ENCODE measurements around the gene BBS10. TPM values are rescaled to one million over a fixed set of nuclear protein-coding genes. Genes with fewer than 3 reads are reported as not detected.
"Not testable (repeated sequence)": the region's sequence is repeated elsewhere in the genome, so short reads cannot be mapped to it uniquely, and the experiment has no call there.

Gene BBS10
- total RNA-seq, 4 donors from 2014 or later = 7.8 to 14.0 (median 9.6) TPM

DNA sequence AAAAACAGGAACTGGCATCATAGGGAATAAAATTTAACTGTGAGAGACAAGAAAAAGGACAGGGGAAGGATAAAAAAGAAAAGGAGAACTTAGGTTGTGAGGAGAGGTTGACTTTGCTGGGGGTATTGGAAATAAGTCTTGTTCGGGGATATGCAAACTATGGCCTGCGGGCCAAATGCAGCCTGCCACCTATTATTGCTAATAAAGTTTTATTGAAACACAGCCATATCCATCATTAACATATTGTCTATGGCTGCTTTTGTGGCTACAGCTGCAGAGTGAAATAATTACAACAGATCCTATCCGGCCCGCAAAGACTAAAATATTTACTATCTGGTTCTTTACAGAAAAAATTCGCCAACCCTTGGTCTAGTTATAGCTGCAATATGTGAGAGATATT, 18.6 kb downstream of the BBS10 start:
- DNase-seq (ENCODE audit: low spot score in 2 of 2) = no peak
- no peak overlapping the region for H3K4me3 ChIP-seq (ENCODE audit: low read depth, poor library complexity, severe bottlenecking)
- intact Hi-C loops (cut with DNase I; ENCODE audit: low total_unique reads) = loop anchor here (5.0 kb wide), 1 partner anchor 1393 kb away; no protein-coding TSS in a partner anchor
- TF ChIP-seq, protein P1, sequence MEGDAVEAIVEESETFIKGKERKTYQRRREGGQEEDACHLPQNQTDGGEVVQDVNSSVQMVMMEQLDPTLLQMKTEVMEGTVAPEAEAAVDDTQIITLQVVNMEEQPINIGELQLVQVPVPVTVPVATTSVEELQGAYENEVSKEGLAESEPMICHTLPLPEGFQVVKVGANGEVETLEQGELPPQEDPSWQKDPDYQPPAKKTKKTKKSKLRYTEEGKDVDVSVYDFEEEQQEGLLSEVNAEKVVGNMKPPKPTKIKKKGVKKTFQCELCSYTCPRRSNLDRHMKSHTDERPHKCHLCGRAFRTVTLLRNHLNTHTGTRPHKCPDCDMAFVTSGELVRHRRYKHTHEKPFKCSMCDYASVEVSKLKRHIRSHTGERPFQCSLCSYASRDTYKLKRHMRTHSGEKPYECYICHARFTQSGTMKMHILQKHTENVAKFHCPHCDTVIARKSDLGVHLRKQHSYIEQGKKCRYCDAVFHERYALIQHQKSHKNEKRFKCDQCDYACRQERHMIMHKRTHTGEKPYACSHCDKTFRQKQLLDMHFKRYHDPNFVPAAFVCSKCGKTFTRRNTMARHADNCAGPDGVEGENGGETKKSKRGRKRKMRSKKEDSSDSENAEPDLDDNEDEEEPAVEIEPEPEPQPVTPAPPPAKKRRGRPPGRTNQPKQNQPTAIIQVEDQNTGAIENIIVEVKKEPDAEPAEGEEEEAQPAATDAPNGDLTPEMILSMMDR (IDR thresholded peaks at IDR 0.05) = no peak
- no peak for TF ChIP-seq POLR2A (IDR thresholded peaks at IDR 0.05)
- 96% methylated on average over 5 of the region's 5 CpGs for WGBS, 2 donors

DNA sequence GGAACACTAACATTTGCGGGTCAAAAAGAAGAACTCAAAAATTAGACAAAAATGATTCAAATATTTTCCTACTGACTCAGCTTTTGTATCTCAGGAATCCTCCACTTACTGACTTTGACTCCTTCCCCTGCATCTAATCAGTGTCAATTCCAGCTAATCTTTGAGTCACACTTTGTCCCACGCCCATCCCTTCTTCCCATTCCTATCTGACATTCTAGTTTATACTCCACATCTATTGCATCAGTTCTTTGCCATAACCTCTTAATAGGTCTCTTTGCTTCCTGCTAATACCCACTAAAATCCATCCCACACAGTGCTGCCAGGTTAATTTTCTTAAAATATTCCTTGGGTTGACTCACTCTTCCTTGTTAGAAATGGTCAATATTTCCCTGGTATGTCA, 19.1 kb downstream of the BBS10 start:
- 78 to 85% methylated on average over 2 of the region's 2 CpGs for WGBS, 2 donors
- no peak for DNase-seq (ENCODE audit: low spot score in 2 of 2)
- TF ChIP-seq, protein P1 (IDR thresholded peaks at IDR 0.05) = no peak
- no peak for TF ChIP-seq POLR2A (IDR thresholded peaks at IDR 0.05)
- H3K4me3 ChIP-seq (ENCODE audit: low read depth, poor library complexity, severe bottlenecking) = no peak overlapping the region
- intact Hi-C loops (cut with DNase I; ENCODE audit: low total_unique reads) = loop anchor here (5.0 kb wide), 1 partner anchor 1393 kb away; no protein-coding TSS in a partner anchor

- H3K4me3 ChIP-seq (ENCODE audit: low read depth, poor library complexity, severe bottlenecking); DNase-seq (ENCODE audit: low spot score in 2 of 2); intact Hi-C loops (cut with DNase I; ENCODE audit: low total_unique reads): not testable (repeated sequence)
- whole genome bisulfite sequencing, 2 donors = 63 to 71% methylated on average over 29 to 30 of the region's 32 CpGs
Observed at GRCh38 chr12:76319595-76320319, 28.5 kb downstream of the BBS10 start.

DNA sequence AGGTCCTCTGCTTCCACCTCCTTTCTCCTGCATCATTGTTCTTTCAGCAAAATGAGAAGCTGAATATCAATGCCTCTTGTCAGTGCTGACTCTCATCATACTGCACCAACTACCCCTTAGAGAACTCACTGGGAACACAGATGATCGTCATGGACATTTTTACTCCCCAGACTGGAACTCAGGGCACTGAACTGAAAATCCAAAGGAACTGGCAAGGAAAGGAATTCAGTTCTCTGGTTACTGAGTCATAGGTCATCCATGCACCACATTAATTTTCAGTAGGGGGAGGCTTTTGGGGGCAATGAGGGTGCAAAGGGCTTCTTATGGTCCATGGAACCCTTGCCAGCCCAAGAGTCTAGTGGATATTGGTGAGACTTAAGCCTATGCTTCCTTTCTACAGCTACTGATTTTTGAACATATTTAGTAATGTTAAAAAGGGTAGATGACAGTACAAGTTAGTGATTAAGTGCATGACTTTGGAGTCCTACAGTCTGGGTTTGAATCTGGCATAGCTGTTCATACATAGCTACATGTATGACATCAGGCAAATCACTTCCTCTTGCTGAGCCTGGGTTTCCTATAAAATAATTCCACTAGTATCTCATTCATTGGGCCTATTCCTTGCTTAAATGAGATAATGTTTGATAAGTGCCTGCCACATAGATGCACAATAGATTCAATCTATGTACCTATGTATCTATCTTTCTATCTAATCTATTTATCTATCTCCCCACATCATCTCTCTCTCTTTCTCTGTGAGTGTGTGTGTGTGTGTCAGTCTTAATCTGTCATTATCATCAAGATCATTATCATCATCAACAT, 29.2 kb downstream of the BBS10 start:
- whole genome bisulfite sequencing, 2 donors = 83 to 100% methylated on average over 1 of the region's 1 CpG
- intact Hi-C loops (cut with DNase I; ENCODE audit: low total_unique reads) = no loop called here
- TF ChIP-seq, protein P1 (IDR thresholded peaks at IDR 0.05) = no peak
- TF ChIP-seq POLR2A (IDR thresholded peaks at IDR 0.05) = no peak
- no peak for DNase-seq (ENCODE audit: low spot score in 2 of 2)
- no peak overlapping the region for H3K4me3 ChIP-seq (ENCODE audit: low read depth, poor library complexity, severe bottlenecking)

DNA sequence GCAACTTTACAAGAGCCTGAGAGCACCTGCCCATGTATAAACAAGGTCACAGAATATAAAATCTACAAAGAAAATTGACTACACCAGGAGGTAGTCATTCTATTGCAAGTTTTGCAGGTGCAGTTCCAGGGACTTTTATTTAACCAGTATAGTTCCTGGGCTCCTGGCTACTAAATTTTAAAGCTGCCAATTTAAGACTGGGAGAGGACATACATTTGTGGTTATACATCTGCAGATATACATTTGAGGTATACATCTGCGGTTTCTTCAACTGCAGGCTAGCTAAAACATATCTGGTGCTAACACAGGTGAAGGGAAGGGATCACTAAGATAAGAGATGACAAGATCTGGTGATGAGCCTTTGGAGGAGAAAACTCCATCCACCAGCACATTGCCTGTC, 30.2 kb downstream of the BBS10 start:
- DNase-seq (ENCODE audit: low spot score in 2 of 2) = no peak
- H3K4me3 ChIP-seq (ENCODE audit: low read depth, poor library complexity, severe bottlenecking) = no peak overlapping the region
- TF ChIP-seq, protein P1 (IDR thresholded peaks at IDR 0.05) = no peak
- TF ChIP-seq POLR2A (IDR thresholded peaks at IDR 0.05) = no peak
- intact Hi-C loops (cut with DNase I; ENCODE audit: low total_unique reads) = no loop called here
- WGBS, 2 donors = 89 to 100% methylated on average over 1 of the region's 1 CpG

GRCh38 chr12:76316468-76316867, 31.7 kb downstream of the BBS10 start:
- 84 to 86% methylated on average over 7 of the region's 7 CpGs for WGBS, 2 donors
- H3K4me3 ChIP-seq (ENCODE audit: low read depth, poor library complexity, severe bottlenecking) = no peak overlapping the region
- TF ChIP-seq POLR2A (IDR thresholded peaks at IDR 0.05) = no peak
- TF ChIP-seq, protein P1 (IDR thresholded peaks at IDR 0.05) = no peak
- DNase-seq (ENCODE audit: low spot score in 2 of 2) = no peak
- intact Hi-C loops (cut with DNase I; ENCODE audit: low total_unique reads) = no loop called here
